NB4 (cell line): Measurements from ENCODE around the gene SERPINB2.

Experiments used
- POLR2A ChIP-seq: IDR thresholded peaks from 2 replicates; pipeline ENCODE4 v1.6.1; 2011; ENCODE audit warnings: mild to moderate bottlenecking; ENCODE audit not compliant: insufficient read length; ENCODE audit errors: extremely low read depth
- TF ChIP-seq, protein P1 (sequence below): IDR thresholded peaks from one replicate; pipeline ENCODE4 v1.5.1; 2012; ENCODE audit warnings: low read depth, low read length

DNA sequence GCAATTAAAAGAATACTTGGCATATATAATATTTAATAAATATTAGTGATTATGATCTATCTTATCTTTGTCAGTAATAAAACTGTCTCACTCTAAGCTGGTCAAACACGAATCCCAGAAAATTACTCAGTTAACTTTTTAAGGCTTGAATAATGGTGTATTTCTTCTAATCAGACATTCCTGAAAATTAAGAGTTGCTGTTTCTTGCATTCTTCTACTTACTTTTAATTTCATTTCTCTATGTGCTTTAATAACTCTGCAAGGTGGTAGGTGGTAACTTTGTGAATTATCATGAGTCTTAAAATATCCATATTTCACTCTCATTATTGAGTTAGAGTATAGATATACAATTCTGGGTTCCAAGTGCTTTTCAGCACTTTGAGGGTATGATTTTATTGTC, 17.2 kb downstream of the SERPINB2 start:
- TF ChIP-seq, protein P1, sequence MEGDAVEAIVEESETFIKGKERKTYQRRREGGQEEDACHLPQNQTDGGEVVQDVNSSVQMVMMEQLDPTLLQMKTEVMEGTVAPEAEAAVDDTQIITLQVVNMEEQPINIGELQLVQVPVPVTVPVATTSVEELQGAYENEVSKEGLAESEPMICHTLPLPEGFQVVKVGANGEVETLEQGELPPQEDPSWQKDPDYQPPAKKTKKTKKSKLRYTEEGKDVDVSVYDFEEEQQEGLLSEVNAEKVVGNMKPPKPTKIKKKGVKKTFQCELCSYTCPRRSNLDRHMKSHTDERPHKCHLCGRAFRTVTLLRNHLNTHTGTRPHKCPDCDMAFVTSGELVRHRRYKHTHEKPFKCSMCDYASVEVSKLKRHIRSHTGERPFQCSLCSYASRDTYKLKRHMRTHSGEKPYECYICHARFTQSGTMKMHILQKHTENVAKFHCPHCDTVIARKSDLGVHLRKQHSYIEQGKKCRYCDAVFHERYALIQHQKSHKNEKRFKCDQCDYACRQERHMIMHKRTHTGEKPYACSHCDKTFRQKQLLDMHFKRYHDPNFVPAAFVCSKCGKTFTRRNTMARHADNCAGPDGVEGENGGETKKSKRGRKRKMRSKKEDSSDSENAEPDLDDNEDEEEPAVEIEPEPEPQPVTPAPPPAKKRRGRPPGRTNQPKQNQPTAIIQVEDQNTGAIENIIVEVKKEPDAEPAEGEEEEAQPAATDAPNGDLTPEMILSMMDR, result no peak
- no peak for TF ChIP-seq POLR2A
